Right lobe of liver (tissue), 6 donors: ENCODE measurements around the gene CTCF. TPM values are rescaled to one million over a fixed set of nuclear protein-coding genes. Genes with fewer than 3 reads are reported as not detected.

Experiments
- ATAC-seq, 4 donors: fragments of 200-7000 bp; cut with Tn5 transposase; one replicate each; pipeline ENCODE4 v1.9.1; 2020; ENCODE audit warnings: mild to moderate bottlenecking in 4 of 4, moderate library complexity in 4 of 4
- DNase-seq, 3 donors: peaks; one replicate each; pipeline ENCODE4 v3.0.0-alpha.2; 2020
- H3K27ac ChIP-seq, 3 donors: fragments of 200-600 bp; one replicate each; pipeline ENCODE4 v1.8.0; 2022
- H3K27me3 ChIP-seq, 2 donors: fragments of 200-600 bp; one replicate each; pipeline ENCODE4 v1.8.0; 2022
- H3K36me3 ChIP-seq, 4 donors: fragments of 200-600 bp; sonication (generic) in 1 of 4; one replicate each; pipeline versions ENCODE4 v1.5.1 to v1.8.0; 2017 to 2022; ENCODE audit warnings: control low read depth in 1 of 4
- H3K4me1 ChIP-seq, 4 donors: fragments of 200-600 bp; sonication (generic) in 1 of 4; one replicate each; pipeline versions ENCODE4 v1.5.1 to v1.8.0; 2017 to 2022; ENCODE audit warnings: control low read depth in 1 of 4
- H3K4me3 ChIP-seq, 3 donors: fragments of 200-600 bp; one replicate each; pipeline ENCODE4 v1.8.0; 2022
- H3K9me3 ChIP-seq, 4 donors: fragments of 200-600 bp; sonication (generic) in 1 of 4; one replicate each; pipeline versions ENCODE4 v1.5.1 to v1.8.0; 2017 to 2022; ENCODE audit warnings: control low read depth in 1 of 4
- CTCF ChIP-seq, 4 donors: fragments of 200-600 bp in 3 of 4; fragments of 450-650 bp in 1 of 4; IDR thresholded peaks; one replicate each; pipeline versions ENCODE4 v1.5.1 to v1.8.0; 2016 to 2022; ENCODE audit warnings: antibody characterized with exemption in 4 of 4, mild to moderate bottlenecking in 2 of 4
- POLR2A ChIP-seq: fragments of 450-650 bp; IDR thresholded peaks from one replicate; pipeline ENCODE4 v1.6.1; 2017; ENCODE audit warnings: antibody characterized with exemption, mild to moderate bottlenecking
- WGBS: methylation state at CpG from one replicate; pipeline ENCODE4 v1.1.6; 2018; ENCODE audit warnings: low coverage, low lambda C conversion rate; ENCODE audit not compliant: insufficient coverage; ENCODE audit errors: missing lambda C conversion rate; 5-methylcytosine and 5-hydroxymethylcytosine counted together
- intact Hi-C, 2 donors: fragments of 100-400 bp; cut with DNase I; formaldehyde crosslinking; loops; one replicate each; pipeline versions ENCODE4 v1.11.2 to v1.14.1; 2022
- total RNA-seq, 6 experiments: library from RNA; depleted of rRNA in 2 of 6; stranded (reverse); fragments of >200 nt in 2 of 6; fragmentation: NEBNext Ultra II Directional in 3 of 6; extraction: Animal tissue kit (Norgen Biotek cat#: 25700) in 3 of 6; gene quantifications; one replicate each; pipeline versions ENCODE4 v1.1.0 to v1.2.4, GENCODE V29; 2016 to 2023
- donor health status: DM: no; HTN: yes; CAD: no.
- donor health status: DM: no; HTN: no; CAD: no.
- donor health status: DM: no; HTN: no; CAD: no.
- donor health status: DM: no; HTN: yes; CAD: no.
- donor health status: DM: no; HTN: yes; CAD: no.

Gene CTCF
- total RNA-seq, 6 experiments from 2014 or later, result 14.3 to 18.5 (median 17.0) TPM

GRCh38 chr16:67657751-67658518, 95.6 kb downstream of the CTCF start:
- H3K27ac ChIP-seq, result no peak overlapping the region
- TF ChIP-seq CTCF (IDR thresholded peaks at IDR 0.05) (no peak), POLR2A (no peak)
- peaks cover 0 to 11% (median 0%) of the 10 kb centered on the region in 4 donors for H3K4me1 ChIP-seq
- ATAC-seq (no peak), DNase-seq (no peak)
- no peaks in the 10 kb centered on the region for H3K9me3 ChIP-seq
- WGBS, result 80% methylated on average over 1 of the region's 18 CpGs
- intact Hi-C loops, result no loop called here
- H3K36me3 ChIP-seq, result no peaks in the 10 kb centered on the region
- no peak overlapping the region for H3K4me3 ChIP-seq
- H3K27me3 ChIP-seq, result peaks cover 0 to 12% of the 10 kb centered on the region in 2 donors

- intact Hi-C loops, result no loop called here
- WGBS, result 82% methylated on average over 5 of the region's 21 CpGs
Observed at GRCh38 chr16:67658849-67659674, 96.7 kb downstream of the CTCF start.

GRCh38 chr16:67659675-67660563, 97.6 kb downstream of the CTCF start, which contains the start of gene ACD:
Gene ACD (minus strand): TSS chr16:67660260. CDS start chr16:67660220, 40 bp downstream.
- no peak for TF ChIP-seq CTCF (IDR thresholded peaks at IDR 0.05)
- peak; percentile 68 for TF ChIP-seq POLR2A
- DNase-seq (peak; percentile 93 to 95 (median 94)), ATAC-seq (peak; percentile 86 to 91 (median 90))
- Histone ChIP-seq H3K9me3 (no peaks in the 10 kb centered on the region), H3K36me3 (no peaks in the 10 kb centered on the region), H3K4me1 (peaks cover 0 to 12% (median 0%) of the 10 kb centered on the region in 4 donors), H3K27me3 (no peaks in the 10 kb centered on the region), H3K27ac (peak within 1 kb of the TSS; percentile 77 to 86 (median 81)), H3K4me3 (peak within 1 kb of the TSS; percentile 77 to 95 (median 77))
- intact Hi-C loops, result no loop called here
- 0% methylated on average over 14 of the region's 83 CpGs for WGBS

More at GRCh38 chr16:67658849-67659674, 96.7 kb downstream of the CTCF start:
- Histone ChIP-seq H3K4me3 (peak overlapping the region; percentile 77 to 95 (median 77)), H3K27me3 (peaks cover 0 to 4% of the 10 kb centered on the region in 2 donors), H3K9me3 (no peaks in the 10 kb centered on the region), H3K27ac (no peak overlapping the region), H3K4me1 (peaks cover 0 to 12% (median 0%) of the 10 kb centered on the region in 4 donors), H3K36me3 (no peaks in the 10 kb centered on the region)
- no peak for ATAC-seq
- DNase-seq, result no peak
- TF ChIP-seq POLR2A, result no peak
- TF ChIP-seq CTCF (IDR thresholded peaks at IDR 0.05), result no peak

GRCh38 chr16:67660564-67661028, 98.3 kb downstream of the CTCF start, which contains the start of gene PARD6A:
Gene PARD6A (plus strand): TSS chr16:67660960. CDS start chr16:67661039, 79 bp downstream.
- ATAC-seq, result peak; percentile 81 to 89 (median 86)
- WGBS, result 1% methylated on average over 17 of the region's 48 CpGs

More at GRCh38 chr16:67660564-67661028, 98.3 kb downstream of the CTCF start, which contains the start of gene PARD6A:
- H3K36me3 ChIP-seq, result no peaks in the 10 kb centered on the region
- H3K4me1 ChIP-seq, result peaks cover 0 to 12% (median 1%) of the 10 kb centered on the region in 4 donors
- peak in 1 of 4 donors; percentile 32 for TF ChIP-seq CTCF (IDR thresholded peaks at IDR 0.05)
- no peak for TF ChIP-seq POLR2A
- DNase-seq, result peak; percentile 96 to 98 (median 96)
- peak within 1 kb of the TSS; percentile 77 to 95 (median 77) for H3K4me3 ChIP-seq
- intact Hi-C loops, result no loop called here
- no peaks in the 10 kb centered on the region for H3K27me3 ChIP-seq
- peak within 1 kb of the TSS; percentile 77 to 86 (median 81) for H3K27ac ChIP-seq
- H3K9me3 ChIP-seq, result no peaks in the 10 kb centered on the region
